Esophagus muscularis mucosa (tissue), 4 donors: ENCODE results near the gene RBP3. TPM values are rescaled to one million over a fixed set of nuclear protein-coding genes. Genes with fewer than 3 reads are reported as not detected.

ENCODE experiments used
- DNase-seq: peaks from one replicate; pipeline ENCODE4 v3.0.0-alpha.2; 2017; ENCODE audit errors: extremely low spot score
- H3K27ac ChIP-seq, 4 donors: fragments of 200-600 bp; sonication (generic); replicated peaks in 1 of 4; 1 replicate in 3 of 4; 2 replicates in 1 of 4; pipeline ENCODE4 v1.5.1; 2016 to 2019; ENCODE audit warnings: mild to moderate bottlenecking in 1 of 4
- H3K27me3 ChIP-seq, 4 donors: fragments of 200-600 bp; sonication (generic); one replicate each; pipeline versions ENCODE4 v1.5.1 to v1.6.0; 2016 to 2019
- H3K36me3 ChIP-seq, 4 donors: fragments of 200-600 bp; sonication (generic); one replicate each; pipeline ENCODE4 v1.5.1; 2016 to 2019
- H3K4me1 ChIP-seq, 4 donors: fragments of 200-600 bp; sonication (generic); one replicate each; pipeline ENCODE4 v1.5.1; 2016 to 2019
- H3K4me3 ChIP-seq, 4 donors: fragments of 200-600 bp; sonication (generic); 1 replicate in 2 of 4; 2 replicates in 2 of 4; pipeline ENCODE4 v1.5.1; 2016 to 2019; ENCODE audit warnings: mild to moderate bottlenecking in 4 of 4, moderate library complexity in 1 of 4
- H3K9me3 ChIP-seq, 4 donors: fragments of 200-600 bp; sonication (generic); 1 replicate in 3 of 4; 2 replicates in 1 of 4; pipeline ENCODE4 v1.5.1; 2016 to 2019
- CTCF ChIP-seq, 3 experiments: fragments of 200-600 bp in 2 of 3; fragments of 450-650 bp in 1 of 3; sonication (generic) in 2 of 3; IDR thresholded peaks; one replicate each; pipeline ENCODE4 v1.5.1; 2017 to 2019; ENCODE audit warnings: antibody characterized with exemption in 3 of 3, mild to moderate bottlenecking in 2 of 3, moderate library complexity in 1 of 3
- EP300 ChIP-seq: sonication (generic); formaldehyde crosslinking; IDR thresholded peaks from one replicate; pipeline ENCODE4 v1.6.1; 2017; ENCODE audit warnings: antibody characterized with exemption
- POLR2A ChIP-seq: fragments of 450-650 bp; IDR thresholded peaks from one replicate; pipeline ENCODE4 v1.6.1; 2017; ENCODE audit warnings: antibody characterized with exemption, moderate library complexity, mild to moderate bottlenecking, low read depth
- POLR2AphosphoS5 ChIP-seq, 2 donors: sonication (generic); formaldehyde crosslinking; IDR thresholded peaks; one replicate each; pipeline ENCODE4 v1.6.1; 2017; ENCODE audit warnings: antibody characterized with exemption in 2 of 2
- WGBS: methylation state at CpG from one replicate; pipeline ENCODE4 v1.1.5; 2018; 5-methylcytosine and 5-hydroxymethylcytosine counted together
- intact Hi-C: fragments of 100-400 bp; cut with DNase I; formaldehyde crosslinking; loops from one replicate; pipeline ENCODE4 v1.15.1; 2023
- total RNA-seq, 4 donors: library from RNA; depleted of rRNA; stranded (reverse); fragments of >200 nt; gene quantifications; one replicate each; pipeline versions ENCODE4 v1.1.0 to v1.2.1, GENCODE V29; 2016

Gene RBP3
- total RNA-seq, 4 donors from 2014 or later = under 0.01 to 0.06 TPM; not detected in 2

DNA sequence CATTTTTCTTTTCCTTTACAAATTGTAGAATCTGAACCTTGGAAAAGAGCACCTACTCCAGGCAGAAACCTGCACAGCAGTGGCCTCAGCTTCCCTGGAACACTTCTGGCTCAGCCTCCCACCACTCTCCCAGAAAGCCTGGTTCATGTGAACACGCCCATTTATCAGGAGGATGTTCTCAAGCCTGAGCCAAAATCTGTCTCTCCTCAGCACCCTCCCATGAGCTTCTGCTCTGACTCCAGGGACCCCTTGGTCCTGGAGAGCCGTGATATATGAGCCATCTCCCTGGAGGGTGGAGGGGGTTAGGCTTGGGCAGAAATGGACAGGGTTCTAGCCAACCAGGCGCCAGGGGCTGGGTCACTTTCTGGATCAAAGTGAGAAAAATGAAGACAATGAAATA, 15.8 kb upstream of the RBP3 start:
- H3K4me3 ChIP-seq = no peak overlapping the region
- DNase-seq = no peak
- H3K4me1 ChIP-seq = peaks cover 0 to 10% (median 2%) of the 10 kb centered on the region in 4 donors
- H3K36me3 ChIP-seq = no peaks in the 10 kb centered on the region
- H3K9me3 ChIP-seq = no peaks in the 10 kb centered on the region
- 71% methylated on average over 3 of the region's 3 CpGs for WGBS
- no peaks in the 10 kb centered on the region for H3K27me3 ChIP-seq
- intact Hi-C loops = no loop called here
- no peak for TF ChIP-seq POLR2A
- TF ChIP-seq EP300 = no peak
- no peak for TF ChIP-seq POLR2AphosphoS5 (IDR thresholded peaks at IDR 0.05)
- TF ChIP-seq CTCF (IDR thresholded peaks at IDR 0.05) = no peak
- no peak overlapping the region for H3K27ac ChIP-seq

DNA sequence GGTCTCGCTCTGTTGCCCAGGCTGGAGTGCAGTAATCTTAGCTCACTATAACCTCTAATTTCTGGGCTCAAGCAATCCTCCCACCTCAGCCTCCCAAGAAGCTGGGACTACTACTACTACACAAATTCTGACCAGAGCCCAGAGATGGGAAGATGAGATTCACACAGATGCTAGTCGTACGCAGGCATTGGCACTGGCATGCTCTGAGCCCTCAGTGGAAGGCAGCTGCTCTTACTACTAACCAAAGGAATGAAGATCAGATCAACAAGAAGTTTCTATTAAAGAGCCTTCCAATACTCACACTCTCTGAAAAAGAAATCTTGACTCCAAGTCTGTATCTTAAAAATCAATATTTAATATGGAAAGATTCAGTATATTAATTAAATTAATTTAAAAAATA, 15.2 kb upstream of the RBP3 start:
- no peak for DNase-seq
- Histone ChIP-seq H3K4me1 (peaks cover 0 to 10% (median 2%) of the 10 kb centered on the region in 4 donors), H3K4me3 (no peak overlapping the region), H3K9me3 (no peaks in the 10 kb centered on the region), H3K27ac (no peak overlapping the region), H3K36me3 (no peaks in the 10 kb centered on the region), H3K27me3 (no peaks in the 10 kb centered on the region)
- 84% methylated on average over 3 of the region's 3 CpGs for WGBS
- no peak for TF ChIP-seq EP300
- no peak for TF ChIP-seq POLR2AphosphoS5 (IDR thresholded peaks at IDR 0.05)
- no peak for TF ChIP-seq CTCF (IDR thresholded peaks at IDR 0.05)
- TF ChIP-seq POLR2A = no peak
- intact Hi-C loops = no loop called here

DNA sequence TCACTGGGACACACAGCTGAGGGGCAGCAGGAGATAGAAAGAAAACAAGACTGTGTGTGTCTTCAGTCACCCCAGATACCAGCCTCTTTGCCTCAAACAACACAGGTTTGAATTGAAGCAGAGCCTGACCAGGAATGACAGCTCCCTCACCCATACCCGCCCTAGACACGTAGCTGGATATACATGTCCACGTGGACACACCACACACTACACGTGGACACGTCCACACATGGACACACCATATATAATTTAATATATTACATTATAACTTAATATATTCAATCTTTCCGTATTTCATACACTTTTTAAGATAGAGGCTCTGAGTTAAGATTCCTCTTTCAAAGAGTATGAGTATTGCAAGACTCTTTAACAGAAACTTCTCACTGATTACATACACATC, 14.6 kb upstream of the RBP3 start:
- intact Hi-C loops = no loop called here
- no peak for DNase-seq
- no peaks in the 10 kb centered on the region for H3K9me3 ChIP-seq
- no peak overlapping the region for H3K4me3 ChIP-seq
- no peak overlapping the region for H3K27ac ChIP-seq
- H3K4me1 ChIP-seq = peaks cover 0 to 10% (median 2%) of the 10 kb centered on the region in 4 donors
- WGBS = 86% methylated on average over 6 of the region's 6 CpGs
- TF ChIP-seq POLR2A (no peak), POLR2AphosphoS5 (IDR thresholded peaks at IDR 0.05) (no peak), EP300 (no peak), CTCF (IDR thresholded peaks at IDR 0.05) (no peak)
- no peaks in the 10 kb centered on the region for H3K27me3 ChIP-seq
- no peaks in the 10 kb centered on the region for H3K36me3 ChIP-seq

- Histone ChIP-seq H3K9me3 (no peaks in the 10 kb centered on the region), H3K4me3 (no peak overlapping the region), H3K27ac (no peak overlapping the region), H3K4me1 (peaks cover 0 to 10% (median 2%) of the 10 kb centered on the region in 4 donors), H3K27me3 (no peaks in the 10 kb centered on the region), H3K36me3 (no peaks in the 10 kb centered on the region)
- TF ChIP-seq EP300 = no peak
- no peak for TF ChIP-seq POLR2AphosphoS5 (IDR thresholded peaks at IDR 0.05)
- intact Hi-C loops = no loop called here
- no peak for DNase-seq
- 90% methylated on average over 8 of the region's 8 CpGs for WGBS
Observed at GRCh38 chr10:47334466-47335295, 13.5 kb upstream of the RBP3 start.

DNA sequence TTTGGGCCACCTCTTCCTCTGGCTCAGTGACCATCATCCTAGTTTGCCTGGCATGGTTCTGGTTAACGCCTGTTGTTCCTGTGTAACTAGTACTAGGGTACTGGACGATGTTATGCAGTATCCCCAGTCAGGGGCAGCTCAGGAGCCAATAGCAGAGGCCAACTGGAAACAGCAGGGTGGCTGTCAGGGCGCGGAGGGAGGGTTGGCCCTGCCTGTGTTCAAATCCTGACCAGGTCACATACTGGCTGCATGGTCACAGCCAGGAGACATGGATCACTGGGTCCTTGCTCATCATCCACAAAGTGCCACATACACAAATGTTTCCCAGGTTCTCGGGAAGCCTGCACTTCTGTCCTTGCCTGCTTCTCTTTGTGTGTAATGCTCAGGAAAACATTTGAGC, 12.3 kb upstream of the RBP3 start:
- H3K27ac ChIP-seq = peak overlapping the region in 1 of 4 donors; percentile 47
- no peak for TF ChIP-seq POLR2AphosphoS5 (IDR thresholded peaks at IDR 0.05)
- no peak for TF ChIP-seq EP300
- TF ChIP-seq POLR2A = no peak
- H3K4me1 ChIP-seq = peaks cover 0 to 10% (median 2%) of the 10 kb centered on the region in 4 donors
- no peaks in the 10 kb centered on the region for H3K36me3 ChIP-seq
- intact Hi-C loops = no loop called here
- DNase-seq = no peak
- no peaks in the 10 kb centered on the region for H3K27me3 ChIP-seq
- 79% methylated on average over 5 of the region's 5 CpGs for WGBS
- no peaks in the 10 kb centered on the region for H3K9me3 ChIP-seq
- H3K4me3 ChIP-seq = no peak overlapping the region
